ENCODE measurements around the gene NES.
A peak's percentile ranks its signal among the peaks of the same experiment; 100 is the strongest.

NES gene

GRCh38 chr1:156681196-156681960 is 4.2 kb upstream of the NES start:
- CTCF ChIA-PET: interaction anchor here (1.4 to 11.3 kb wide), 9 partner anchors 8 to 209 kb away, joined by 3 to 237 read pairs (median 9); partner anchors contain the start of gene CRABP2
- Mint-ChIP-seq H3K27me3 (peaks cover 91% of the 10 kb centered on the region), H3K4me3 (no peak overlapping the region), H3K27ac (no peak overlapping the region), H3K4me1 (peaks cover 28% of the 10 kb centered on the region), H3K9me3 (no peaks in the 10 kb centered on the region), H3K36me3 (no peaks in the 10 kb centered on the region)
- no peak for DNase-seq

GRCh38 chr1:156680056-156680455 is 2.8 kb upstream of the NES start:
- no peaks in the 10 kb centered on the region for H3K36me3 Mint-ChIP-seq
- H3K4me3 Mint-ChIP-seq: no peak overlapping the region
- H3K27ac Mint-ChIP-seq: no peak overlapping the region
- no peaks in the 10 kb centered on the region for H3K9me3 Mint-ChIP-seq
- DNase-seq: no peak
- peaks cover 28% of the 10 kb centered on the region for H3K4me1 Mint-ChIP-seq
- CTCF ChIA-PET: interaction anchor here (0.9 to 7.9 kb wide), 8 partner anchors 9 to 200 kb away, joined by 3 to 125 read pairs (median 12); partner anchors contain the start of genes CRABP2 and HAPLN2
- peaks cover 97% of the 10 kb centered on the region for H3K27me3 Mint-ChIP-seq

GRCh38 chr1:156677616-156678596 is 699 bp upstream of the NES start:
- Mint-ChIP-seq H3K36me3 (no peaks in the 10 kb centered on the region), H3K27ac (no peak overlapping the region), H3K27me3 (peaks cover 98% of the 10 kb centered on the region), H3K4me1 (peaks cover 9% of the 10 kb centered on the region), H3K4me3 (no peak overlapping the region), H3K9me3 (no peaks in the 10 kb centered on the region)
- CTCF ChIA-PET: interaction anchor here (0.6 to 7.9 kb wide), 26 partner anchors 12 to 236 kb away, joined by 3 to 125 read pairs (median 4); partner anchors contain the start of genes CRABP2 and HAPLN2
- DNase-seq: peak; percentile 49

GRCh38 chr1:156676114-156676819 is 940 bp downstream of the NES start:
- peaks cover 100% of the 10 kb centered on the region for H3K27me3 Mint-ChIP-seq
- H3K9me3 Mint-ChIP-seq: no peaks in the 10 kb centered on the region

GRCh38 chr1:156675210-156676113 is 1.7 kb downstream of the NES start:
- H3K4me3 Mint-ChIP-seq: no peak overlapping the region
- no peaks in the 10 kb centered on the region for H3K36me3 Mint-ChIP-seq
- H3K9me3 Mint-ChIP-seq: no peaks in the 10 kb centered on the region
- H3K27ac Mint-ChIP-seq: no peak overlapping the region
- H3K27me3 Mint-ChIP-seq: peaks cover 100% of the 10 kb centered on the region
- CTCF ChIA-PET: interaction anchor here (1.0 to 7.9 kb wide), 9 partner anchors 8 to 55 kb away, joined by 3 to 125 read pairs (median 6); no protein-coding TSS in a partner anchor
- no peak for DNase-seq
- peaks cover 9% of the 10 kb centered on the region for H3K4me1 Mint-ChIP-seq

More at GRCh38 chr1:156676114-156676819, 940 bp downstream of the NES start:
- CTCF ChIA-PET: interaction anchor here (0.9 to 7.9 kb wide), 10 partner anchors 8 to 56 kb away, joined by 3 to 125 read pairs (median 6); partner anchors contain the start of gene CRABP2
- peaks cover 9% of the 10 kb centered on the region for H3K4me1 Mint-ChIP-seq
- no peak overlapping the region for H3K4me3 Mint-ChIP-seq
- DNase-seq: no peak
- H3K27ac Mint-ChIP-seq: no peak overlapping the region
- H3K36me3 Mint-ChIP-seq: no peaks in the 10 kb centered on the region

- Mint-ChIP-seq H3K27me3 (peaks cover 100% of the 10 kb centered on the region), H3K27ac (no peak overlapping the region), H3K36me3 (no peaks in the 10 kb centered on the region), H3K9me3 (no peaks in the 10 kb centered on the region), H3K4me3 (no peak overlapping the region), H3K4me1 (peaks cover 9% of the 10 kb centered on the region)
- no peak for DNase-seq
- CTCF ChIA-PET: interaction anchor here (7.4 to 7.9 kb wide), 2 partner anchors 14 to 49 kb away, joined by 82 to 125 read pairs; no protein-coding TSS in a partner anchor
Observed at GRCh38 chr1:156673387-156674121, 3.7 kb downstream of the NES start.

GRCh38 chr1:156671804-156672203 is 5.4 kb downstream of the NES start:
- no peaks in the 10 kb centered on the region for H3K4me1 Mint-ChIP-seq
- DNase-seq: no peak
- no peak overlapping the region for H3K4me3 Mint-ChIP-seq
- H3K27ac Mint-ChIP-seq: no peak overlapping the region
- no peaks in the 10 kb centered on the region for H3K36me3 Mint-ChIP-seq
- H3K9me3 Mint-ChIP-seq: no peaks in the 10 kb centered on the region
- H3K27me3 Mint-ChIP-seq: peaks cover 94% of the 10 kb centered on the region
- CTCF ChIA-PET: interaction anchor here (1.0 to 1.3 kb wide), 2 partner anchors 12 to 44 kb away, joined by 3 to 4 read pairs; no protein-coding TSS in a partner anchor

GRCh38 chr1:156670791-156671190 is 6.4 kb downstream of the NES start:
- H3K27ac Mint-ChIP-seq: no peak overlapping the region
- H3K4me3 Mint-ChIP-seq: no peak overlapping the region
- peaks cover 93% of the 10 kb centered on the region for H3K27me3 Mint-ChIP-seq
- DNase-seq: no peak
- CTCF ChIA-PET: no interaction called here
- H3K4me1 Mint-ChIP-seq: peaks cover under 1% of the 10 kb centered on the region
- no peaks in the 10 kb centered on the region for H3K9me3 Mint-ChIP-seq
- no peaks in the 10 kb centered on the region for H3K36me3 Mint-ChIP-seq

GRCh38 chr1:156670359-156670758 is 6.8 kb downstream of the NES start:
- CTCF ChIA-PET: no interaction called here
- Mint-ChIP-seq H3K27ac (no peak overlapping the region), H3K27me3 (peaks cover 93% of the 10 kb centered on the region), H3K4me3 (no peak overlapping the region), H3K9me3 (no peaks in the 10 kb centered on the region), H3K4me1 (peaks cover 5% of the 10 kb centered on the region), H3K36me3 (no peaks in the 10 kb centered on the region)
- no peak for DNase-seq

- Mint-ChIP-seq H3K27ac (no peak overlapping the region), H3K4me1 (peaks cover 9% of the 10 kb centered on the region), H3K36me3 (no peaks in the 10 kb centered on the region), H3K9me3 (no peaks in the 10 kb centered on the region), H3K4me3 (no peak overlapping the region), H3K27me3 (peaks cover 93% of the 10 kb centered on the region)
- CTCF ChIA-PET: no interaction called here
- DNase-seq: no peak
Observed at GRCh38 chr1:156669794-156670193, 7.4 kb downstream of the NES start.

- peaks cover 93% of the 10 kb centered on the region for H3K27me3 Mint-ChIP-seq
- CTCF ChIA-PET: no interaction called here
Observed at GRCh38 chr1:156668801-156669637, 8.2 kb downstream of the NES start.

More at GRCh38 chr1:156668801-156669637, 8.2 kb downstream of the NES start:
- no peaks in the 10 kb centered on the region for H3K9me3 Mint-ChIP-seq
- DNase-seq: no peak
- no peaks in the 10 kb centered on the region for H3K36me3 Mint-ChIP-seq
- H3K4me1 Mint-ChIP-seq: peaks cover 17% of the 10 kb centered on the region
- no peak overlapping the region for H3K4me3 Mint-ChIP-seq
- H3K27ac Mint-ChIP-seq: no peak overlapping the region
